Activated CD8-positive, alpha-beta T cell treated with anti-CD3 and anti-CD28 coated beads for 36 hours (primary cell): ENCODE data around the gene MTCH1. TPM values are rescaled to one million over a fixed set of nuclear protein-coding genes. Genes with fewer than 3 reads are reported as not detected.

ENCODE experiments used
- ATAC-seq: fragments of 200-7000 bp; cut with Tn5 transposase; one replicate; pipeline ENCODE4 v1.10.0; 2021; ENCODE audit warnings: mild to moderate bottlenecking, moderate library complexity
- CTCF ChIA-PET: fragments of 350-600 bp; sonication (Branson Sonifier 250); formaldehyde crosslinking; loops from one replicate; lab custom pipeline; 2021; ENCODE audit warnings: antibody characterized with exemption; lab: Charles Lee
- POLR2A ChIA-PET: fragments of 350-600 bp; sonication (Branson Sonifier 250); formaldehyde crosslinking; loops from one replicate; lab custom pipeline; 2021; ENCODE audit warnings: antibody characterized with exemption; lab: Charles Lee
- DNase-seq: peaks from one replicate; pipeline ENCODE4 v3.0.0-alpha.2; 2020
- H3K27ac Mint-ChIP-seq: one replicate; pipeline ENCODE4 v1.8.0; 2021; ENCODE audit warnings: mild to moderate bottlenecking, mixed read lengths
- H3K27me3 Mint-ChIP-seq: one replicate; pipeline ENCODE4 v1.8.0; 2021; ENCODE audit warnings: mixed read lengths
- H3K36me3 Mint-ChIP-seq: one replicate; pipeline ENCODE4 v1.8.0; 2021; ENCODE audit warnings: low read depth, mixed read lengths
- H3K4me1 Mint-ChIP-seq: one replicate; pipeline ENCODE4 v1.8.0; 2021; ENCODE audit warnings: low read depth, mixed read lengths
- H3K4me3 Mint-ChIP-seq: one replicate; pipeline ENCODE4 v1.8.0; 2021; ENCODE audit warnings: mild to moderate bottlenecking, moderate library complexity, mixed read lengths
- H3K9me3 Mint-ChIP-seq: one replicate; pipeline ENCODE4 v1.8.0; 2021; ENCODE audit warnings: mixed read lengths
- CTCF ChIP-seq: fragments of 200-600 bp; IDR thresholded peaks from one replicate; pipeline ENCODE4 v1.8.0; 2022; ENCODE audit warnings: antibody characterized with exemption, mild to moderate bottlenecking
- intact Hi-C: fragments of 100-400 bp; cut with micrococcal nuclease; formaldehyde crosslinking; loops from one replicate; pipeline ENCODE4 v1.10.0; 2022
- total RNA-seq, 2 experiments: library from RNA; stranded (reverse); gene quantifications; one replicate each; pipeline ENCODE4 v1.2.3, GENCODE V29; 2021

Gene MTCH1
- total RNA-seq, 2 experiments from 2014 or later: 96.5 to 100 TPM

GRCh38 chr6:36969240-36969691, 16.7 kb downstream of the MTCH1 start:
- intact Hi-C loops: no loop called here
- ChIA-PET CTCF (interaction anchor here (1.1 kb wide), 1 partner anchor 10 kb away, joined by 3 read pairs; no protein-coding TSS in a partner anchor), POLR2A (no interaction called here)
- peaks cover 9% of the 10 kb centered on the region for H3K4me1 Mint-ChIP-seq
- no peaks in the 10 kb centered on the region for H3K9me3 Mint-ChIP-seq
- H3K36me3 Mint-ChIP-seq: peaks cover 31% of the 10 kb centered on the region
- ATAC-seq: no peak
- H3K4me3 Mint-ChIP-seq: no peak overlapping the region
- no peak for TF ChIP-seq CTCF
- H3K27me3 Mint-ChIP-seq: no peaks in the 10 kb centered on the region
- no peak overlapping the region for H3K27ac Mint-ChIP-seq
- no peak for DNase-seq

GRCh38 chr6:36968266-36968977, 17.6 kb downstream of the MTCH1 start:
- DNase-seq (no peak), ATAC-seq (no peak)
- intact Hi-C loops: no loop called here
- Mint-ChIP-seq H3K4me3 (no peak overlapping the region), H3K36me3 (peaks cover 26% of the 10 kb centered on the region), H3K9me3 (no peaks in the 10 kb centered on the region), H3K27me3 (no peaks in the 10 kb centered on the region), H3K27ac (no peak overlapping the region), H3K4me1 (peaks cover 16% of the 10 kb centered on the region)
- TF ChIP-seq CTCF: no peak
- ChIA-PET POLR2A (interaction anchor here (1.1 kb wide), 1 partner anchor 16 kb away, joined by 3 read pairs; no protein-coding TSS in a partner anchor), CTCF (interaction anchor here (1.1 kb wide), 1 partner anchor 11 kb away, joined by 3 read pairs; no protein-coding TSS in a partner anchor)

GRCh38 chr6:36967757-36968156, 18.2 kb downstream of the MTCH1 start:
- intact Hi-C loops: no loop called here
- POLR2A ChIA-PET: interaction anchor here (0.6 to 1.1 kb wide), 2 partner anchors 8 to 17 kb away, joined by 3 read pairs; no protein-coding TSS in a partner anchor

GRCh38 chr6:36967301-36967700, 18.7 kb downstream of the MTCH1 start:
- intact Hi-C loops: no loop called here
- no peaks in the 10 kb centered on the region for H3K9me3 Mint-ChIP-seq
- ChIA-PET CTCF (interaction anchor here (1.4 kb wide), 1 partner anchor 11 kb away, joined by 4 read pairs; no protein-coding TSS in a partner anchor), POLR2A (interaction anchor here (0.6 to 1.1 kb wide), 3 partner anchors 9 to 17 kb away, joined by 3 read pairs; no protein-coding TSS in a partner anchor)
- peaks cover 25% of the 10 kb centered on the region for H3K4me1 Mint-ChIP-seq
- DNase-seq (no peak), ATAC-seq (no peak)
- no peak overlapping the region for H3K4me3 Mint-ChIP-seq
- H3K27me3 Mint-ChIP-seq: no peaks in the 10 kb centered on the region
- H3K36me3 Mint-ChIP-seq: peaks cover 24% of the 10 kb centered on the region
- H3K27ac Mint-ChIP-seq: no peak overlapping the region
- TF ChIP-seq CTCF: no peak

More at GRCh38 chr6:36967757-36968156, 18.2 kb downstream of the MTCH1 start:
- no peak overlapping the region for H3K4me3 Mint-ChIP-seq
- DNase-seq (no peak), ATAC-seq (no peak)
- TF ChIP-seq CTCF: no peak
- no peaks in the 10 kb centered on the region for H3K9me3 Mint-ChIP-seq
- peaks cover 23% of the 10 kb centered on the region for H3K4me1 Mint-ChIP-seq
- peaks cover 26% of the 10 kb centered on the region for H3K36me3 Mint-ChIP-seq
- CTCF ChIA-PET: no interaction called here
- no peak overlapping the region for H3K27ac Mint-ChIP-seq
- no peaks in the 10 kb centered on the region for H3K27me3 Mint-ChIP-seq

GRCh38 chr6:36964908-36965307, 21.1 kb downstream of the MTCH1 start:
- intact Hi-C loops: no loop called here
- CTCF ChIA-PET: interaction anchor here (0.8 to 1.9 kb wide), 3 partner anchors 12 to 53 kb away, joined by 3 to 5 read pairs (median 3); no protein-coding TSS in a partner anchor
- H3K4me1 Mint-ChIP-seq: peaks cover 27% of the 10 kb centered on the region
- no peak for TF ChIP-seq CTCF
- DNase-seq: no peak
- H3K9me3 Mint-ChIP-seq: no peaks in the 10 kb centered on the region
- H3K4me3 Mint-ChIP-seq: no peak overlapping the region
- POLR2A ChIA-PET: interaction anchor here (1.2 kb wide), 1 partner anchor 21 kb away, joined by 7 read pairs; the partner anchor contains the start of gene MTCH1
- no peak for ATAC-seq
- peaks cover 17% of the 10 kb centered on the region for H3K36me3 Mint-ChIP-seq
- no peaks in the 10 kb centered on the region for H3K27me3 Mint-ChIP-seq
- peak overlapping the region; percentile 5 for H3K27ac Mint-ChIP-seq
